Small intestine (tissue), 7 donors: Measurements from ENCODE around the gene RING1. TPM values are rescaled to one million over a fixed set of nuclear protein-coding genes. Genes with fewer than 3 reads are reported as not detected.

Experiments
- DNase-seq, 2 donors: peaks; one replicate each; pipeline versions ENCODE4 v3.0.0 to v3.0.0-alpha.2; 2013
- FAIRE-seq: peaks from 2 replicates; lab custom pipeline; 2012; peaks lifted over from hg19 to GRCh38; lab: Jason Lieb, UNC
- H3K27ac ChIP-seq, 3 donors: one replicate each; pipeline ENCODE4 v1.5.1; 2013; ENCODE audit warnings: low read length in 2 of 3, mild to moderate bottlenecking in 2 of 3, control low read depth in 1 of 3, inconsistent platforms in 1 of 3, low read depth in 1 of 3, moderate library complexity in 1 of 3
- H3K27me3 ChIP-seq, 3 donors: one replicate each; pipeline ENCODE4 v1.6.1; 2013; ENCODE audit warnings: low read length in 3 of 3, inconsistent platforms in 1 of 3; ENCODE audit not compliant: control insufficient read depth in 3 of 3, insufficient read depth in 3 of 3
- H3K36me3 ChIP-seq, 3 donors: one replicate each; pipeline ENCODE4 v1.6.1; 2013; ENCODE audit warnings: low read length in 3 of 3, inconsistent platforms in 1 of 3, low read depth in 1 of 3, mild to moderate bottlenecking in 1 of 3, moderate library complexity in 1 of 3; ENCODE audit not compliant: control insufficient read depth in 3 of 3, insufficient read depth in 2 of 3
- H3K4me1 ChIP-seq, 3 donors: one replicate each; pipeline ENCODE4 v1.6.1; 2013; ENCODE audit warnings: low read length in 2 of 3, inconsistent platforms in 1 of 3, low read depth in 1 of 3, mild to moderate bottlenecking in 1 of 3, moderate library complexity in 1 of 3; ENCODE audit not compliant: control insufficient read depth in 3 of 3, insufficient read depth in 2 of 3
- H3K4me3 ChIP-seq, 3 donors: one replicate each; pipeline ENCODE4 v1.5.1; 2013; ENCODE audit warnings: low read length in 3 of 3, control low read depth in 1 of 3, inconsistent platforms in 1 of 3, low read depth in 1 of 3, mild to moderate bottlenecking in 1 of 3, moderate library complexity in 1 of 3
- H3K9me3 ChIP-seq, 2 donors: one replicate each; pipeline ENCODE4 v1.6.1; 2013; ENCODE audit warnings: low read depth in 1 of 2, low read length in 1 of 2; ENCODE audit not compliant: control insufficient read depth in 2 of 2, insufficient read depth in 1 of 2
- WGBS, 3 donors: extraction: QIAGEN DNeasy Blood & Tissue Kit; methylation state at CpG; one replicate each; pipeline ENCODE4 v1.1.7; 2013; 5-methylcytosine and 5-hydroxymethylcytosine counted together
- polyA plus RNA-seq, 4 donors: library from polyadenylated mRNA; stranded (reverse) in 3 of 4; unstranded in 1 of 4; fragments of 200-250 nt in 3 of 4; fragments of 120-200 nt in 1 of 4; gene quantifications; one replicate each; pipeline versions ENCODE4 v1.2.1 to v1.2.3, GENCODE V29; 2013
- donor health status: healthy with polysubstance abuse.
- donor health status: control.
- donor health status: control.
- donor health status: Bipolar disorder and iron deficiency.
- donor health status: healthy.

Gene RING1
- polyA plus RNA-seq, 4 donors, result 30.4 to 46.7 (median 41.8) TPM

- FAIRE-seq (no peak), DNase-seq (no peak)
- H3K9me3 ChIP-seq, result no peaks in the 10 kb centered on the region
- no peak overlapping the region for H3K4me3 ChIP-seq
- peaks cover 0 to 2% (median 0%) of the 10 kb centered on the region in 3 donors for H3K27me3 ChIP-seq
- H3K36me3 ChIP-seq, result peaks cover 0 to 2% (median 0%) of the 10 kb centered on the region in 3 donors
- peaks cover 0 to 18% (median 0%) of the 10 kb centered on the region in 3 donors for H3K4me1 ChIP-seq
- 86 to 93% (median 92%) methylated on average over 10 of the region's 10 CpGs for WGBS, 3 donors
- no peak overlapping the region for H3K27ac ChIP-seq
Observed at GRCh38 chr6:33169291-33170175, 38.8 kb upstream of the RING1 start.

GRCh38 chr6:33170176-33171015 lies 37.9 kb upstream of the RING1 start:
- no peak for FAIRE-seq
- 67 to 77% (median 74%) methylated on average over 7 to 9 of the region's 9 CpGs for WGBS, 3 donors

GRCh38 chr6:33171016-33171879 lies 37.1 kb upstream of the RING1 start:
- Histone ChIP-seq H3K36me3 (peaks cover 0 to 2% (median 0%) of the 10 kb centered on the region in 3 donors), H3K9me3 (no peaks in the 10 kb centered on the region), H3K4me3 (no peak overlapping the region), H3K4me1 (peaks cover 0 to 18% (median 0%) of the 10 kb centered on the region in 3 donors), H3K27me3 (no peaks in the 10 kb centered on the region), H3K27ac (no peak overlapping the region)
- 75 to 82% (median 80%) methylated on average over 10 to 11 of the region's 11 CpGs for WGBS, 3 donors
- no peak for FAIRE-seq
- no peak for DNase-seq

More at GRCh38 chr6:33170176-33171015, 37.9 kb upstream of the RING1 start:
- Histone ChIP-seq H3K9me3 (no peaks in the 10 kb centered on the region), H3K27ac (no peak overlapping the region), H3K36me3 (peaks cover 0 to 2% (median 0%) of the 10 kb centered on the region in 3 donors), H3K4me3 (no peak overlapping the region), H3K27me3 (no peaks in the 10 kb centered on the region), H3K4me1 (peaks cover 0 to 18% (median 0%) of the 10 kb centered on the region in 3 donors)
- peak in 1 of 2 donors; percentile 41 for DNase-seq

- no peak overlapping the region for H3K4me3 ChIP-seq
- peaks cover 0 to 18% (median 0%) of the 10 kb centered on the region in 3 donors for H3K4me1 ChIP-seq
- no peaks in the 10 kb centered on the region for H3K9me3 ChIP-seq
- WGBS, 3 donors, result 45 to 62% (median 47%) methylated on average over 8 of the region's 8 CpGs
- H3K27ac ChIP-seq, result no peak overlapping the region
- H3K36me3 ChIP-seq, result peaks cover 0 to 2% (median 0%) of the 10 kb centered on the region in 3 donors
- DNase-seq, result peak in 1 of 2 donors; percentile 55
- FAIRE-seq, result no peak
- H3K27me3 ChIP-seq, result no peaks in the 10 kb centered on the region
Observed at GRCh38 chr6:33171880-33172687, 36.2 kb upstream of the RING1 start.

GRCh38 chr6:33172688-33173534 lies 35.4 kb upstream of the RING1 start:
- Histone ChIP-seq H3K36me3 (peaks cover 0 to 2% (median 0%) of the 10 kb centered on the region in 3 donors), H3K9me3 (no peaks in the 10 kb centered on the region), H3K27me3 (no peaks in the 10 kb centered on the region), H3K4me3 (no peak overlapping the region), H3K4me1 (peaks cover 0 to 18% (median 0%) of the 10 kb centered on the region in 3 donors), H3K27ac (no peak overlapping the region)
- DNase-seq (peak; percentile 42 to 62), FAIRE-seq (no peak)
- 26 to 50% (median 28%) methylated on average over 16 of the region's 16 CpGs for WGBS, 3 donors

- Histone ChIP-seq H3K4me1 (peaks cover 0 to 18% (median 0%) of the 10 kb centered on the region in 3 donors), H3K4me3 (no peak overlapping the region), H3K9me3 (no peaks in the 10 kb centered on the region), H3K27me3 (no peaks in the 10 kb centered on the region), H3K27ac (no peak overlapping the region), H3K36me3 (peaks cover 0 to 2% (median 0%) of the 10 kb centered on the region in 3 donors)
- no peak for FAIRE-seq
- 25 to 40% (median 34%) methylated on average over 9 to 11 of the region's 11 CpGs for whole genome bisulfite sequencing, 3 donors
- DNase-seq, result peak in 1 of 2 donors; percentile 35
Observed at GRCh38 chr6:33173535-33174180, 34.6 kb upstream of the RING1 start.
